KG1 (cell line): Measurements from ENCODE around the gene PRKCZ.
"Not testable (repeated sequence)": the region's sequence is repeated elsewhere in the genome, so short reads cannot be mapped to it uniquely, and the experiment has no call there.

Source experiments
- DNase-seq: peaks from one replicate; lab custom pipeline; 2025; lab: John Stamatoyannopoulos, UW

The PRKCZ gene

GRCh38 chr1:2087766-2088165 is 37.6 kb downstream of the PRKCZ start:
- DNase-seq = no peak

- DNase-seq = no peak
Measured at GRCh38 chr1:2088458-2088857, 38.2 kb downstream of the PRKCZ start.

- DNase-seq = no peak
Measured at GRCh38 chr1:2089051-2089450, 38.8 kb downstream of the PRKCZ start.

- no peak for DNase-seq
Measured at GRCh38 chr1:2090216-2090890, 40.1 kb downstream of the PRKCZ start.

- no peak for DNase-seq
Measured at GRCh38 chr1:2091611-2092604, 41.7 kb downstream of the PRKCZ start.

GRCh38 chr1:2093055-2093454 is 42.8 kb downstream of the PRKCZ start:
- no peak for DNase-seq

GRCh38 chr1:2093636-2094035 is 43.4 kb downstream of the PRKCZ start:
- no peak for DNase-seq

GRCh38 chr1:2094269-2095158 is 44.3 kb downstream of the PRKCZ start:
- DNase-seq = not testable (repeated sequence)

- DNase-seq = no peak
Measured at GRCh38 chr1:2095394-2095793, 45.2 kb downstream of the PRKCZ start.

- no peak for DNase-seq
Measured at GRCh38 chr1:2095981-2096736, 45.9 kb downstream of the PRKCZ start.

- DNase-seq = no peak
Measured at GRCh38 chr1:2097386-2098300, 47.4 kb downstream of the PRKCZ start.

- no peak for DNase-seq
Measured at GRCh38 chr1:2098301-2098698, 48.1 kb downstream of the PRKCZ start.

GRCh38 chr1:2098839-2099785 is 48.9 kb downstream of the PRKCZ start:
- no peak for DNase-seq

- no peak for DNase-seq
Measured at GRCh38 chr1:2099886-2100779, 49.9 kb downstream of the PRKCZ start.

GRCh38 chr1:2100780-2101108 is 50.5 kb downstream of the PRKCZ start:
- DNase-seq = no peak

GRCh38 chr1:2101531-2101930 is 51.3 kb downstream of the PRKCZ start:
- DNase-seq = no peak

GRCh38 chr1:2101946-2102345 is 51.7 kb downstream of the PRKCZ start:
- DNase-seq = no peak

GRCh38 chr1:2102753-2103152 is 52.5 kb downstream of the PRKCZ start:
- DNase-seq = no peak
